ENCODE measurements around the gene BPIFB4. TPM values are rescaled to one million over a fixed set of nuclear protein-coding genes. Genes with fewer than 3 reads are reported as not detected.

Gene BPIFB4
- polyA plus RNA-seq, 1 of the 3 experiments (the other 2 are of a cell fraction), result not detected

- 0% methylated on average over 2 of the region's 3 CpGs for WGBS (ENCODE audit: low lambda C conversion rate)
- CTCF ChIA-PET, result interaction anchor here (0.6 to 1.2 kb wide), 3 partner anchors 9 to 228 kb away, joined by 3 read pairs; no protein-coding TSS in a partner anchor
These were observed 12.9 kb downstream of the BPIFB4 start for GRCh38 chr20:33092361-33092760.

GRCh38 chr20:33093074-33093473, 13.6 kb downstream of the BPIFB4 start:
- Histone ChIP-seq H3K79me2 (ENCODE audit: insufficient read depth) (no peaks in the 10 kb centered on the region), H3K36me3 (replicated peaks in 1 of 2; ENCODE audit: control insufficient read depth in 1 of 2, insufficient read depth in 2 of 2, low read length in 1 of 2) (no peaks in the 10 kb centered on the region), H3K9me2 (no peaks in the 10 kb centered on the region), H3F3A (replicated peaks; ENCODE audit: insufficient read depth) (no peaks in the 10 kb centered on the region), H4K20me1 (ENCODE audit: insufficient read depth) (no peaks in the 10 kb centered on the region), H3K4me1 (ENCODE audit: control insufficient read depth in 1 of 2, insufficient read depth in 2 of 2, low read depth in 1 of 2, low read length in 1 of 2) (no peaks in the 10 kb centered on the region), H3K4me3 (ENCODE audit: low read depth in 2 of 2, low read length in 1 of 2) (no peak overlapping the region), H3K9ac (no peak overlapping the region), H3K4me2 (no peak overlapping the region), H3K27me3 (ENCODE audit: insufficient read depth) (peaks cover 37% of the 10 kb centered on the region; the same call in 1 of the 2 replicates), H3K9me3 (no peaks in the 10 kb centered on the region), H2AFZ (ENCODE audit: low read depth) (no peak overlapping the region), H3K27ac (ENCODE audit: low read depth in 2 of 2, low read length in 1 of 2) (no peak overlapping the region)
- DNase-seq, result no peak
- POLR2A ChIA-PET, result no interaction called here
- CTCF ChIA-PET, result interaction anchor here (1.2 kb wide), 1 partner anchor 10 kb away, joined by 3 read pairs; no protein-coding TSS in a partner anchor
- WGBS (ENCODE audit: low lambda C conversion rate), result 10% methylated on average over 1 of the region's 1 CpG
- TF ChIP-seq CHD2 (IDR thresholded peaks at IDR 0.05; ENCODE audit: low read length, partially characterized antibody) (no peak), RAD21 (IDR thresholded peaks at IDR 0.05; ENCODE audit: low read length) (no peak), RCOR1 (IDR thresholded peaks at IDR 0.05; ENCODE audit: low read length) (no peak), NFIC (IDR thresholded peaks at IDR 0.05; ENCODE audit: borderline replicate concordance) (no peak), JUND (IDR thresholded peaks at IDR 0.05) (no peak), TEAD4 (IDR thresholded peaks at IDR 0.05; ENCODE audit: borderline replicate concordance, insufficient read depth) (no peak), GABPA (IDR thresholded peaks at IDR 0.05; ENCODE audit: low read depth) (no peak), RXRA (IDR thresholded peaks at IDR 0.05; ENCODE audit: borderline replicate concordance, low read depth) (no peak)
- TF ChIP-seq, protein P1, sequence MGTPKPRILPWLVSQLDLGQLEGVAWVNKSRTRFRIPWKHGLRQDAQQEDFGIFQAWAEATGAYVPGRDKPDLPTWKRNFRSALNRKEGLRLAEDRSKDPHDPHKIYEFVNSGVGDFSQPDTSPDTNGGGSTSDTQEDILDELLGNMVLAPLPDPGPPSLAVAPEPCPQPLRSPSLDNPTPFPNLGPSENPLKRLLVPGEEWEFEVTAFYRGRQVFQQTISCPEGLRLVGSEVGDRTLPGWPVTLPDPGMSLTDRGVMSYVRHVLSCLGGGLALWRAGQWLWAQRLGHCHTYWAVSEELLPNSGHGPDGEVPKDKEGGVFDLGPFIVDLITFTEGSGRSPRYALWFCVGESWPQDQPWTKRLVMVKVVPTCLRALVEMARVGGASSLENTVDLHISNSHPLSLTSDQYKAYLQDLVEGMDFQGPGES (IDR thresholded peaks at IDR 0.05; ENCODE audit: low read depth, low read length), result no peak
- TF ChIP-seq, protein P2, sequence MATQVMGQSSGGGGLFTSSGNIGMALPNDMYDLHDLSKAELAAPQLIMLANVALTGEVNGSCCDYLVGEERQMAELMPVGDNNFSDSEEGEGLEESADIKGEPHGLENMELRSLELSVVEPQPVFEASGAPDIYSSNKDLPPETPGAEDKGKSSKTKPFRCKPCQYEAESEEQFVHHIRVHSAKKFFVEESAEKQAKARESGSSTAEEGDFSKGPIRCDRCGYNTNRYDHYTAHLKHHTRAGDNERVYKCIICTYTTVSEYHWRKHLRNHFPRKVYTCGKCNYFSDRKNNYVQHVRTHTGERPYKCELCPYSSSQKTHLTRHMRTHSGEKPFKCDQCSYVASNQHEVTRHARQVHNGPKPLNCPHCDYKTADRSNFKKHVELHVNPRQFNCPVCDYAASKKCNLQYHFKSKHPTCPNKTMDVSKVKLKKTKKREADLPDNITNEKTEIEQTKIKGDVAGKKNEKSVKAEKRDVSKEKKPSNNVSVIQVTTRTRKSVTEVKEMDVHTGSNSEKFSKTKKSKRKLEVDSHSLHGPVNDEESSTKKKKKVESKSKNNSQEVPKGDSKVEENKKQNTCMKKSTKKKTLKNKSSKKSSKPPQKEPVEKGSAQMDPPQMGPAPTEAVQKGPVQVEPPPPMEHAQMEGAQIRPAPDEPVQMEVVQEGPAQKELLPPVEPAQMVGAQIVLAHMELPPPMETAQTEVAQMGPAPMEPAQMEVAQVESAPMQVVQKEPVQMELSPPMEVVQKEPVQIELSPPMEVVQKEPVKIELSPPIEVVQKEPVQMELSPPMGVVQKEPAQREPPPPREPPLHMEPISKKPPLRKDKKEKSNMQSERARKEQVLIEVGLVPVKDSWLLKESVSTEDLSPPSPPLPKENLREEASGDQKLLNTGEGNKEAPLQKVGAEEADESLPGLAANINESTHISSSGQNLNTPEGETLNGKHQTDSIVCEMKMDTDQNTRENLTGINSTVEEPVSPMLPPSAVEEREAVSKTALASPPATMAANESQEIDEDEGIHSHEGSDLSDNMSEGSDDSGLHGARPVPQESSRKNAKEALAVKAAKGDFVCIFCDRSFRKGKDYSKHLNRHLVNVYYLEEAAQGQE (IDR thresholded peaks at IDR 0.05; ENCODE audit: low read depth, low read length), result no peak
- TF ChIP-seq, protein P3, sequence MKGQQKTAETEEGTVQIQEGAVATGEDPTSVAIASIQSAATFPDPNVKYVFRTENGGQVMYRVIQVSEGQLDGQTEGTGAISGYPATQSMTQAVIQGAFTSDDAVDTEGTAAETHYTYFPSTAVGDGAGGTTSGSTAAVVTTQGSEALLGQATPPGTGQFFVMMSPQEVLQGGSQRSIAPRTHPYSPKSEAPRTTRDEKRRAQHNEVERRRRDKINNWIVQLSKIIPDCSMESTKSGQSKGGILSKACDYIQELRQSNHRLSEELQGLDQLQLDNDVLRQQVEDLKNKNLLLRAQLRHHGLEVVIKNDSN (IDR thresholded peaks at IDR 0.05; ENCODE audit: borderline replicate concordance, low read depth), result no peak

More at GRCh38 chr20:33092361-33092760, 12.9 kb downstream of the BPIFB4 start:
- DNase-seq, result no peak
- H4K20me1 ChIP-seq (ENCODE audit: insufficient read depth), result no peaks in the 10 kb centered on the region
- no peaks in the 10 kb centered on the region for H3F3A ChIP-seq (replicated peaks; ENCODE audit: insufficient read depth)
- H3K9me2 ChIP-seq, result no peaks in the 10 kb centered on the region
- peaks cover 37% of the 10 kb centered on the region for H3K27me3 ChIP-seq (ENCODE audit: insufficient read depth)
- POLR2A ChIA-PET, result no interaction called here
- TF ChIP-seq TEAD4 (IDR thresholded peaks at IDR 0.05; ENCODE audit: borderline replicate concordance, insufficient read depth), result no peak
- TF ChIP-seq MXI1 (IDR thresholded peaks at IDR 0.05; ENCODE audit: low read depth, low read length), result no peak
- TF ChIP-seq RFX5 (IDR thresholded peaks at IDR 0.05; ENCODE audit: low read length), result no peak
- TF ChIP-seq YY1 (IDR thresholded peaks at IDR 0.05; ENCODE audit: low read depth), result no peak
- TF ChIP-seq USF2 (IDR thresholded peaks at IDR 0.05; ENCODE audit: borderline replicate concordance, low read depth, low read length), result no peak
- no peak for TF ChIP-seq NRF1 (IDR thresholded peaks at IDR 0.05; ENCODE audit: low read depth, low read length)
- no peak for TF ChIP-seq POLR2AphosphoS5 (IDR thresholded peaks at IDR 0.05; ENCODE audit: low read depth, low read length)
- no peak for TF ChIP-seq GABPA (IDR thresholded peaks at IDR 0.05; ENCODE audit: low read depth)
- TF ChIP-seq FOXM1 (IDR thresholded peaks at IDR 0.05; ENCODE audit: low read depth), result no peak
- TF ChIP-seq, protein P4, sequence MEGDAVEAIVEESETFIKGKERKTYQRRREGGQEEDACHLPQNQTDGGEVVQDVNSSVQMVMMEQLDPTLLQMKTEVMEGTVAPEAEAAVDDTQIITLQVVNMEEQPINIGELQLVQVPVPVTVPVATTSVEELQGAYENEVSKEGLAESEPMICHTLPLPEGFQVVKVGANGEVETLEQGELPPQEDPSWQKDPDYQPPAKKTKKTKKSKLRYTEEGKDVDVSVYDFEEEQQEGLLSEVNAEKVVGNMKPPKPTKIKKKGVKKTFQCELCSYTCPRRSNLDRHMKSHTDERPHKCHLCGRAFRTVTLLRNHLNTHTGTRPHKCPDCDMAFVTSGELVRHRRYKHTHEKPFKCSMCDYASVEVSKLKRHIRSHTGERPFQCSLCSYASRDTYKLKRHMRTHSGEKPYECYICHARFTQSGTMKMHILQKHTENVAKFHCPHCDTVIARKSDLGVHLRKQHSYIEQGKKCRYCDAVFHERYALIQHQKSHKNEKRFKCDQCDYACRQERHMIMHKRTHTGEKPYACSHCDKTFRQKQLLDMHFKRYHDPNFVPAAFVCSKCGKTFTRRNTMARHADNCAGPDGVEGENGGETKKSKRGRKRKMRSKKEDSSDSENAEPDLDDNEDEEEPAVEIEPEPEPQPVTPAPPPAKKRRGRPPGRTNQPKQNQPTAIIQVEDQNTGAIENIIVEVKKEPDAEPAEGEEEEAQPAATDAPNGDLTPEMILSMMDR (IDR thresholded peaks at IDR 0.05), result no peak
- no peaks in the 10 kb centered on the region for H3K36me3 ChIP-seq (replicated peaks in 1 of 2; ENCODE audit: control insufficient read depth in 1 of 2, insufficient read depth in 2 of 2, low read length in 1 of 2)
- H3K79me2 ChIP-seq (ENCODE audit: insufficient read depth), result no peaks in the 10 kb centered on the region
- H3K9ac ChIP-seq, result no peak overlapping the region
- no peak overlapping the region for H3K27ac ChIP-seq (ENCODE audit: low read depth in 2 of 2, low read length in 1 of 2)
- no peak overlapping the region for H3K4me2 ChIP-seq
- no peak overlapping the region for H2AFZ ChIP-seq (ENCODE audit: low read depth)
- H3K9me3 ChIP-seq, result no peaks in the 10 kb centered on the region
- no peak overlapping the region for H3K4me3 ChIP-seq (ENCODE audit: low read depth in 2 of 2, low read length in 1 of 2)
- no peaks in the 10 kb centered on the region for H3K4me1 ChIP-seq (ENCODE audit: control insufficient read depth in 1 of 2, insufficient read depth in 2 of 2, low read depth in 1 of 2, low read length in 1 of 2)
